Measurements from ENCODE around the gene LMNTD1.
"Not testable (repeated sequence)": the region's sequence is repeated elsewhere in the genome, so short reads cannot be mapped to it uniquely, and the experiment has no call there.

LMNTD1 gene

GRCh38 chr12:25553098-25553497 is at the start of gene LMNTD1:
Gene LMNTD1 (minus strand): TSS chr12:25553283. CDS start chr12:25552959, 324 bp downstream.
- DNase-seq (ENCODE audit: low read depth, low spot score) = no peak

GRCh38 chr12:25598956-25599355 is 45.9 kb upstream of the LMNTD1 start:
- DNase-seq (ENCODE audit: low read depth, low spot score) = no peak

More at GRCh38 chr12:25553098-25553497, at the start of gene LMNTD1:
- no peak within 1 kb of the TSS for H3K27ac ChIP-seq

GRCh38 chr12:25595496-25595895 is 42.4 kb upstream of the LMNTD1 start:
- not testable (repeated sequence) for DNase-seq (ENCODE audit: low read depth, low spot score)

More at GRCh38 chr12:25598956-25599355, 45.9 kb upstream of the LMNTD1 start:
- H3K27ac ChIP-seq = no peak overlapping the region

GRCh38 chr12:25594376-25594775 is 41.3 kb upstream of the LMNTD1 start:
- DNase-seq (ENCODE audit: low read depth, low spot score) = no peak
- no peak overlapping the region for H3K27ac ChIP-seq

More at GRCh38 chr12:25595496-25595895, 42.4 kb upstream of the LMNTD1 start:
- H3K27ac ChIP-seq = not testable (repeated sequence)

- no peak for DNase-seq (ENCODE audit: low read depth, low spot score)
- no peak overlapping the region for H3K27ac ChIP-seq
These were observed 39.8 kb upstream of the LMNTD1 start for GRCh38 chr12:25592725-25593495.

- no peak for DNase-seq (ENCODE audit: low read depth, low spot score)
- H3K27ac ChIP-seq = no peak overlapping the region
These were observed 38.1 kb upstream of the LMNTD1 start for GRCh38 chr12:25591144-25591543.

GRCh38 chr12:25590011-25590721 is 37.1 kb upstream of the LMNTD1 start:
- no peak for DNase-seq (ENCODE audit: low read depth, low spot score)
- no peak overlapping the region for H3K27ac ChIP-seq

GRCh38 chr12:25587346-25587745 is 34.3 kb upstream of the LMNTD1 start:
- H3K27ac ChIP-seq = no peak overlapping the region
- DNase-seq (ENCODE audit: low read depth, low spot score) = no peak

GRCh38 chr12:25585662-25586061 is 32.6 kb upstream of the LMNTD1 start:
- peak overlapping the region; percentile 42 for H3K27ac ChIP-seq
- no peak for DNase-seq (ENCODE audit: low read depth, low spot score)

- peak overlapping the region; percentile 42 for H3K27ac ChIP-seq
- DNase-seq (ENCODE audit: low read depth, low spot score) = peak; percentile 26
These were observed 32.0 kb upstream of the LMNTD1 start for GRCh38 chr12:25585021-25585523.

- no peak for DNase-seq (ENCODE audit: low read depth, low spot score)
- peak overlapping the region; percentile 42 for H3K27ac ChIP-seq
These were observed 31.5 kb upstream of the LMNTD1 start for GRCh38 chr12:25584596-25584995.

- DNase-seq (ENCODE audit: low read depth, low spot score) = no peak
- no peak overlapping the region for H3K27ac ChIP-seq
These were observed 30.5 kb upstream of the LMNTD1 start for GRCh38 chr12:25583545-25583944.

GRCh38 chr12:25581067-25581466 is 28.0 kb upstream of the LMNTD1 start:
- no peak for DNase-seq (ENCODE audit: low read depth, low spot score)
- H3K27ac ChIP-seq = no peak overlapping the region

GRCh38 chr12:25578411-25579143 is 25.5 kb upstream of the LMNTD1 start:
- DNase-seq (ENCODE audit: low read depth, low spot score) = no peak

GRCh38 chr12:25574761-25575160 is 21.7 kb upstream of the LMNTD1 start:
- H3K27ac ChIP-seq = no peak overlapping the region
- DNase-seq (ENCODE audit: low read depth, low spot score) = no peak

More at GRCh38 chr12:25578411-25579143, 25.5 kb upstream of the LMNTD1 start:
- H3K27ac ChIP-seq = no peak overlapping the region

- DNase-seq (ENCODE audit: low read depth, low spot score) = no peak
- H3K27ac ChIP-seq = no peak overlapping the region
These were observed 20.3 kb upstream of the LMNTD1 start for GRCh38 chr12:25573346-25573745.

GRCh38 chr12:25570418-25570817 is 17.3 kb upstream of the LMNTD1 start:
- no peak for DNase-seq (ENCODE audit: low read depth, low spot score)
- H3K27ac ChIP-seq = no peak overlapping the region

- DNase-seq (ENCODE audit: low read depth, low spot score) = no peak
- H3K27ac ChIP-seq = no peak overlapping the region
These were observed 13.3 kb upstream of the LMNTD1 start for GRCh38 chr12:25566202-25566949.

GRCh38 chr12:25558586-25558985 is 5.5 kb upstream of the LMNTD1 start:
- H3K27ac ChIP-seq = no peak overlapping the region
- no peak for DNase-seq (ENCODE audit: low read depth, low spot score)
